ENCODE measurements around the gene PLIN5.

Gene PLIN5, protein sequence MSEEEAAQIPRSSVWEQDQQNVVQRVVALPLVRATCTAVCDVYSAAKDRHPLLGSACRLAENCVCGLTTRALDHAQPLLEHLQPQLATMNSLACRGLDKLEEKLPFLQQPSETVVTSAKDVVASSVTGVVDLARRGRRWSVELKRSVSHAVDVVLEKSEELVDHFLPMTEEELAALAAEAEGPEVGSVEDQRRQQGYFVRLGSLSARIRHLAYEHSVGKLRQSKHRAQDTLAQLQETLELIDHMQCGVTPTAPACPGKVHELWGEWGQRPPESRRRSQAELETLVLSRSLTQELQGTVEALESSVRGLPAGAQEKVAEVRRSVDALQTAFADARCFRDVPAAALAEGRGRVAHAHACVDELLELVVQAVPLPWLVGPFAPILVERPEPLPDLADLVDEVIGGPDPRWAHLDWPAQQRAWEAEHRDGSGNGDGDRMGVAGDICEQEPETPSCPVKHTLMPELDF

DNA sequence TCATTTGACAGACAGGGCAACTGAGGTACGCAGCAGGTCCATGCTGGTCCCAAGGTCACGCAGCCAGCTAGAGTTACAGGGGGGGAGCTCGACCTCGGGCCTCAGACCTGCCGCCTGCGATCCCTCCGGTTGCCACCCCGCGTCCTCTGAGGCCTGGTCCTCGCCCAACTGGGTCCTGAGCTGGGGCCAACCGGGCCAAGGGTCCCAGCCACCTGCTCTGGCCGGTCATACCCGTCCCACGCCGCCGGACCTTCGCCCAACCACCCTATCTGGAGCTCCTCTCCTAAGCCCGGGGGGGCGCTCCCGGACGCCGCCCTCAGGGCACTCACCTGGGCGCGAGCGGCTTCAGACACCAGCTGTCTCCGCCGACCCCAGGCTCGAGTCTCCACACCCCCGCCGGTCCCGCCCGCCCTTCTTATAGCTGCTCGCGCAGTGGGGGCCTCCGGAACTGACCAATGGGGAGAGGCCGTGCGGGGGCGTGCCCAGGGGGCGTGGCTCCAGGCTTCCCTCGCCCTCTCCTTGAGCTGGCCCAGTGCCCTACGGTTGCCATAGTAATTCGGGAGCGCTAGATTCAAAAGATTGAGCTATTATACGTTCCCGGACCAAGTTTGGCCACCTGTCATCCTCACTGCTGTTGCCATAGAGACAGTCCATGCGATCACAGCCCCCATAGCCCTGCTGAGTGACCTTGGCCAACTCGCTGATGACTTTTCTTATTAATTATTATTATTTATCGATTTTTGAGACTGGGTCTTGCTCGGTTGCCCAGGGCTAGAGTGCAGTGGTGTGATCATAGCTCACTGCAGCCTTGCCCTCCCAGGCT lies at the start of gene PLIN5:
PLIN5 (minus strand) TSS at position 389 of the 823 bp plus-strand sequence. CDS start 1,150 bp downstream, outside the sequence.
- no peak for FAIRE-seq

GRCh38 chr19:4583961-4584669 lies 49.1 kb upstream of the PLIN5 start:
- no peak for FAIRE-seq

DNA sequence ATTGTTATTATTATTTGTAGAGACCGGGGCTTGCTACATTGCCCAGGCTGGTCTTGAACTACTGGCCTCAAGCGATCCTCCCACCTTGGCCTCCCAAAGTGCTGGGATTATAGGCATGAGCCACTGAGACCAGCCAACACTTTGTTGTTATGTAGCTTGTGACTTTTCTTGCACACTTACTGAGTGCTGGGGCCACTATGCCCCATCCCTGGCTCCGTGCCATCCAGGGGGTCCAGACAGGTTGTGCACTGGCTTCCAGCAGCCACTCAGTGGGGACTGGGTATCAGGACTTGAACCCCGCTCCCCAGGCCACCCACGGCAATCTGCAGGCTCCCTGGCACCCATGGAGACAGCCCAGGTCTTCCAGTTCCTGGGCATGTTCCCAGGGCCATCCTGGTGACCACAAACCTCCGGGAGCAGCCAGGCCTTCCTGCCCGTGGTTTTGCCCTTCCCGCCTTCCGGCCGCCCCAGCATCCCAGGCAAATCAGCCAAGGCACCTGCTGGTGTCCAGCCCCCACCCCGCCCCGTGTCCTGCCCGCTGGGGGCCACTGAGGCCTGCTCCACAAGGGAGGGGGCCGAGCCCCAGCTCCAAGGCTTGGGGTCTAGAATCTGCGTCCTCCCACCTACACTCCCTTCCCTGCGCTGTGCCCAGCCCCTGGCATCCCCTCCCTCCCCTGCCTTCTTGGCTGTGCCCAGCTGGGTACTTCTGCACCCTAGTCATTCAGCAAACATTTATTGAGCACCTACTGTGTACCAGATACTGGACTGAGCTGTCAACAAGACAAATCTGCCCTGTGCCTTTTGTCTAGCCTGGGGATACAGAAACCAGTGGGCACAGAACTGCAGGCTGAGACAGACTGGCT lies 48.2 kb upstream of the PLIN5 start:
- no peak for FAIRE-seq

DNA sequence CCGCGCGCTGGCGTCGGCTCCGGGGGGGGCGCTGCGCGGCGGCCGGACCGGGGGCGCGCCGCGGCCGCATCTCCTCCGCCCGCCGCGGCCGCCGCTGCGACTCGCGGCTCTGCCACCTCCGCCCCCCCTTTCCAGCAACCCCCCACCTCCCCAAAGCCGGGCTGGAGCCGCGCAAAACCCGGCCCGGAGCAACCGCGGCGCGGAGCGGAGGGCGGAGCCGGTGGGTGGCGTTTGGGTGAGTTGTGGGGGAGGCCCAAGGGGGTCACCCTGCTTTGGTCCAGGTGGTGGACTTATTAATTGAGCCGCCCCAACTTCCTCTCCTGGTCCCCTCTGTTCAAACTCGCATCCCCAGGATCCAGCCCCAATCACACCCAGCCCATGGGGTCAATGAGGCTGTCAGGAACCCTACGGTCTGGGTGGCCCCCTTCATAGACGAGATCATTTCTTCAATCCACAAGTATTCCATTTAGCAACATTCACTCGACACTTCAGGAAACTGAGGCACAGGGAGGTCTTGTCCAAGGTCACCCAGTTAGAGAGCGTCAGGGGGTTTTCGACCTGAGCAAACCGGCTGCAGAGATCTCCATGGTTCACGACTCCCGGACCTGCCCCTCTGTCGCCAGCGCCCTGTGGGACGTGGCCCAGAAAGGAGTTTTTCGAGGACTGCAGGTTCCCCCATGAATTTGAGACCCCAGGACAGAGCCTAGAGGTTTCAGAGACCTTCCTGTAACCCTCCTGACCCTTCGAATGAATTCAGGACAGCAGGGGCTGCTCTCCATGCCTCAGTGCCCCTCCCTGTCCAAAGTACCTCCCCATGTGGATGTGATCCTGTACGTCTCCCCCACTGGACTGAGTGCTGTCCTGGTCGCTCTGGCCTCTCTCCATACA lies 46.9 kb upstream of the PLIN5 start:
- no peak for FAIRE-seq

DNA sequence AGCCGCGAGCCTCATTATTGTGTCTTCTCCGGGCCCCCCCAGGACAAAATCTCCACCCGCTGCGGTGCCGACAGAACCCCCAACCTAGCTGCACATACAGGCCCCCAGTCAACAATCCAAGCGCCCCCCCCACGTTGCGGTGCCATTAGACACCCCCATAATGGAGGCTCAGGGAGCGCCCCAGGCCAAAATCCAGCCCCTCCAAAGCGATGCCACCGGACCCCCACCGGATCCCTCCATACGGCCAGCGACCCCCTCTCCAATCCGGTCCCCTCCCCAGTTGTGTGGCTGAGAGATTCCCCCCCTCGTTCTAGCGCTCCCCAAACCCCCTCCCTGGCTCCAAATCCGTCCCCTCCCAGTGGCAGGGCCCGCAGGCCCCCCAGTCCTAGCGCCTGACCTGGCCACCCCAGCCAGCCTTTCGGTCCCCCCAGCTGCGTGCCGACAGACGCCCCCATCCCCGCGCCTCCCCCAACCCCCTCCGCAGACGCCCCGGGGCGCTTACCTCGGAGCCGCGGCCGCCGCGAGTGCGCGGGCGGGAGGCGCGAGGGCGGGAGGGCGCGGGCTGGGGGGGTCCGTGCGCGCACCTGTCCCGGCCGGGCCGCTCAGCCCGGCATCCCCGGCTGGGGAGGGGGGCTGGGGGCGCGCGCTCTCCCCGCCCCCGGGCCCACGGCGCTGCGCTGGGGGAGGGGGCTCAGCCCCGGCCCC lies 46.1 kb upstream of the PLIN5 start:
- no peak for FAIRE-seq

DNA sequence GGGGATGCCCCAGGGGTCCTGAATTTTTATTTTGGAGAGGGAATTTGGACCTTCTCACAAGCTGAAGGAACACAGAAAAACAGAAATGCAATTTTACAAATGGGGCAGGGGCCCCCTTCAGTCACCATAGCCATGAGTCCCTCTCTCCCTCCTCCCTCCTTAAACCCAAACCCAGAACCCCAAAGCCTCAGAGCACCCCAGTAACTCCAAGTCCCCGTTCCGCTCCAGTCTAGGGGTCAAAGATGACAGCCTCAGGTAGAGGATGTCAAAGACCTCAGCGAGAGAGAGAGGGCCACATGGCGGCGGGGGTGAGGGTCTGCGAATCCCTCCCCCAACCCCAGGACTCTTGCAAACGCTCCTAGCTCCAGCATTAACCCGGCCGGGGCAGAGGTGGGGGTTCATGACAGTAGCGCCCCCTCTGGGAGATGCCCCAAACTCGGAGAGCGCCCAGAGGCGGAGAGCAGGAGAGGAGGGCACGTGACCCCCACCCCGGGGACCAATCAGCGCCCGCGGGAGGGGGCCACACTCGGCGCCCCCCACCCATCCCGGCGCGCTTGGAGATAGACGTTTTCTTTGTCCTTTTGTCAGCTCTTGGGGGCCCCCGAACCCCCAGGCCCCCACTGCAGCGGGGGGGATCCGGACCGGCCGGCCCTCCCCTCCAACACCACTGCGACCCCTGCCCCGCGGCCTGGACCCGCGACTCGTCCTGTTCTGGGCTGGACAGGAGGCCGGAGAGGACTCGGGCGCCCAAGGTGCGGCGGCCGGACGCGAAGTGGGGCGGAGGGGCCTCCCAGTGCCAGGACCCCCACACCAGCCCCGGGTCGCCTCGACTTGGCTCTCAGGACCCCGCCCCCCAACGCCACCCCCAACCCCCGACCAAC lies 45.2 kb upstream of the PLIN5 start:
- no peak for FAIRE-seq

DNA sequence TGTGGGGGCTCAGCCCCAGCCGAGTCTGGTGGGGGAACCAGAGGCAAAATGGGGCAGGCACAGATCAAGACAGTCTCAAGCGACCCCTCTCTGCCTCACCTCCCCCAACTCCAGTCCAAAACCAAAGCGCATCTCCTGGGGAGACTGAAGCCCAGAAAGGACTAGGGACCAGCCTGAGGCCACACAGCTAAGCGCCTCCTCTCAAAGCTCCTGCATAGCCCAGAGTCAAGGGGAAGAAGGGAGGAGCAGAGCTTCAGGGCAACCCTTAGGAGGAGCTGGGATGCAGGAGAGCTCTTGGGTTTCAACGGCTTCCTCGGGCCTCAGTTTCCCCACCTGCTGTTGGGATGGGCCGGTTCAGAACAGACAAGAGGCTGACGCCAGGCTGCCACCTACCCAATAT lies 44.4 kb upstream of the PLIN5 start:
- no peak for FAIRE-seq

- no peak for FAIRE-seq
Observed at GRCh38 chr19:4578552-4579248, 43.7 kb upstream of the PLIN5 start.

DNA sequence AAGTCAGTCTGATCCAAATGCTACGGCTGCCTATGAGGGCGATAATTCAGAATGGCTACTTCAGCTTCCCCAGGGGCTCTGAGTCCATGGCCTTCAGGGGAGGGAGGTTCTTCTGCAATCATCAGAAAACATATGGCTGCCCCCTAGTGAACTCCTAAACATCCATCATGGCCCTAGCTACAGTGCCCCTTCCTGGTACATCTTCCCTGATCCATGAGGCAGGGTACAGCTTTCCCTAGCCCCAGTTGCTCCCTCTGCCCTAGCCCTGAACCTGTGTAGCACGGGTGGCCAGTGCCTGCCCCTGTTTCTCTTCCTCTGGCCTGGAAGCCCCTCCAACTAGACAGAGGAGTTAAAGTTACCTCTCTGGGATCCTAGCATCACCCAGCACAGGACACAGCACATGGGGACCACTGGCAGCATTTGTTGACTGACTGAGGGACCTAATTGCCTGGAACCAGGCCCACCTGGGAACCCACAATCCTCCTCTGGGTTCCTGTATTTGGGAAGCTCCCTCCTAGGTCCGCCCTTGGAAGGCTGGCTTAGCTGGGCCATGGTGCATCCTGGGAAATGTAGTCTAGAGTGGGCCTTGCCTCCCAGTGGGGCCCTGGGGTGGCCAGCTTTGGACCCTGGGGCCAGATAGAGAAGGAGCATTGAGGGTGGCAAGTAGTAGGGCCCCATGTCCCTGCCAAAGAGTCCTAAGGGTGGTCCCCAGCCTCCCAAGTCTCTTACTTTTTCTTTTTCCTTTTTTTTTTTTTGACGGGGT lies 42.2 kb upstream of the PLIN5 start:
- FAIRE-seq, result no peak

DNA sequence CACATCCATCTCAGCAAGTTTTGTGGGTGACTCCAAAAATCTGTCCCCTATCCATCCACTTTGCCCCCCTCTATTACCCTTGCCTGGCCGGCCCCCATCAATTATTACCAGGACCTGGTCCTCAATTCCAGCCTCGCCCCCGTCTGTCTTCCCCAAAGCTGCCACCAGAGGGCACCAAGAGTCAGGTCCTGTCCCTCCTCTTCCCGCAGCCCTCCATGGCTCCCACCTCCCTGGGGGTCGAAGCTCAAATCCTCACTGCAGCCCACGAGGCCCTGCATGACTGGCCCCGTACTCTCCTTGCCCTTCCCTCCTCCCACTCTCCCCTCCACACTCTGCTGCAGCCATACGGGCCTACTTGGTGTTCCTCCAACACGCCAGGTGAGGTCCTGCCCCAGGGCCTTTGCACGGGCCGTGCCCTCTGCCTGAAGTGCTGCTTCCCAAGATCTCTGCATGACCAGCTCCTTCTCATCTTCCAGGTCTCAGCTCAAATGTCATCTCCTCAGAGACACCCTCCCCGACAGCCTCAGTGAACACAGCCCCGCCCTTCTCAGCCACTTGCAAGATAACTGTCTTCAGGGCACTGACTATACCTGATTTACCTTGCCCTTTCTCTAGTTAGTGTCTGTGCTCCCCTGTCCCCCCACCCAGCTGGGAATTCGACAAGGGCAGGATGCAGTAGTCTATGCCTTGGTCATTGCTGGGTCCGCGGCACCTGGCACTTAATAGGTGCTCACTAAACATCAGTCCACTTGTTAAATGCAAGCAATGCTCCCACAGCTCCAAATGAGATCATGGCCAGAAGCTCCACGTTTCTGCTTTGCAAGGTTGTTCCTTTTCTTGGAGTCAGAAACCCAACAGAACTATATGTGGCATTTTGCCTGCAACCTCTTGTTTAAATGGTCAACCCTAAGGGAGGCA lies 41.3 kb upstream of the PLIN5 start:
- FAIRE-seq, result no peak

DNA sequence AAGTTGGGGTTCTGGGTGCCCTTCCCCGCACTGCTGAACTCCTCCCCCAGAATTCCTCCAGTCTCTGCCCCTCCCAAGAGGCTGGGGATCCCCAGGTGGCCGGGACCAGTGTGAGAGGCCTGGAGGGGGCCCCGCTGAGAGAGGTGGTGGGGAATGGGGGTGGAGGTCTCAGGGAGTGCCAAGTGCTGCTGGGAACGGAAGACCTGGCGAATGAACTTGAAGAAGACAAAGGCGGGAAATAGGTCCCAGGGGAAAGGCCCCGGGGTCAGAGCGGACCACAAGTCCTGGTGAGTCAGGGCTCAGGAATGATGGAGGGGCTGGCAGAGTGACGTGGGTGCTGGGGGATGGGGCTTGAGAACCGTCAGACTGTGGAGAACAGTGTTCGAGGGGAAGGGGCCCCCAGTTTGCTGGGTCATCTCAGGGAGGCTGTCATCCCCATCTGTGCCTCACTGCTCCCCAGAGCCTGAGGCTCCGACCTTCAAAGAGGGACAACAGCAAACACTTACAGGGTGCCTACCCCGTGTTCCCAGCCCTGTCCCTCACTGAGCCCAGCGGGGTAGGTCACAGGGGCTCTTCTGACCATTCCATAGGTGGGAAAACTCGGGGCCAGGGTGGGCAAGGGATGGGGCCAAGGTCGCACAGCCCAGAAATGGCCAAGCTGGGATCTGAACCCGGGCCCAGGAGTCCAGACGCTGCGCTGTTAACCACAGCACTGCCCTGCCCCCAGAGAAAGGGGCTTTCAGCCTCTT lies 40.4 kb upstream of the PLIN5 start:
- no peak for FAIRE-seq

DNA sequence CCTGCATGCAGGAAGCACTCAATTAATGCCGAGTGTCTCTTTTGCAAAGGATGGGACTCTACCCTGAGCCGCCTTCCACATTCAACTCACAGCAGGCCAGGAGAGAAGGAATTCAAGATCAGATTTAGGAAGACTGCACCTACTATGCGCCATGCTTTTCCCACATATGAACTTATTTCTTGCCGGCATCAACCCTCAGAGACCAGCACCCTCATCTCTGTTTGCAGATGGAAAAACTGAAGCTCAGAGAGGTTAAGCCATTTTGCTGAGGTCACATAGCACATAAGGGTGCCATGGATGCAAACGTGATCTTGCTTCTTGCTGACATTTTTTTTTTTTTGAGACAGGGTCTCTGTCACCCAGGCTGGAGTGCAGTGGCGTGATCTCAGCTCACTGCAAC lies 38.7 kb upstream of the PLIN5 start:
- FAIRE-seq, result no peak

- no peak for FAIRE-seq
Observed at GRCh38 chr19:4571305-4571917, 36.4 kb upstream of the PLIN5 start.

DNA sequence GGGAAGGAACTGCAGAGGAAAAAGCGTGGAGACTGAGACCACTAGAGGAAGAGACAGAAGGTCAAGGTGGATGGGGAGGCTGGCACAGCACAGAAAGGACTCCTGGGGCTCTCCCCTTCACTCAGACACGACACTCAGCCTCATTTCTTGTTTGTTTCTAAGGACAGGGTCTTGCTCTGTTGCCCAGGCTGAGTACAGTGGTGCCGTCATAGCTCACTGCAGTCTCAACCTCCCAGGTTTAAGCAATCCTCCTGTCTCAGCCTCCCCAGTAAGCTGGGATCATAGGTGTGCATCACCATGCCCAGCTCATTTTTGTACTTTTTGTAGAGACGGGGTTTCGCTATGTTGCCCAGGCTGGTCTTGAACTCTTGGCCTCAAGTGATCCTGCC lies 35.9 kb upstream of the PLIN5 start:
- FAIRE-seq, result no peak

- FAIRE-seq, result no peak
Observed at GRCh38 chr19:4570402-4570801, 35.4 kb upstream of the PLIN5 start.

DNA sequence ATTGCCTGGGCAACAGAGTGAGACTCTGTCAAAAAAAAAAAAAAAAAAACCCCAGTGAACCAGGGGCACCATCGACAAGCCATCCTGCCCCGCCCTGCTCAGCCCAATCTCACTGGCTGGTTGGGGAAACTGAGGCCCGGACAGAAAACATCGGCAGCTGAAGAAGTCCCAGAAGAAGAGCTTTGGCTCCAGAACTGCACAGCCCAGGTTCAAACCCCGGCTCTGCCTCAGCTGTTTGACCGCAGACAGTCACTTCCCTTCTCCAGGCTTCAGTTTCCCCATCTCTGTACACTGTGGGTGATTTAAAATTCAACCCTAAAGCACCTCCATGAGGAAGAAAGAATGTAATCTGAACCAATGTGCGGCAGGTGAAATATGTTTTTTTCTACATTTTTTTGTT lies 33.9 kb upstream of the PLIN5 start:
- FAIRE-seq, result no peak
